Breast epithelium (tissue), 4 donors: ENCODE measurements around the gene SACS. TPM values are rescaled to one million over a fixed set of nuclear protein-coding genes. Genes with fewer than 3 reads are reported as not detected.
"Not testable (repeated sequence)": the region's sequence is repeated elsewhere in the genome, so short reads cannot be mapped to it uniquely, and the experiment has no call there.

ENCODE experiments used
- DNase-seq, 2 donors: peaks; one replicate each; pipeline ENCODE4 v3.0.0-alpha.2; 2019; ENCODE audit warnings: low spot score in 2 of 2
- H3K27ac ChIP-seq, 2 donors: fragments of 200-600 bp; sonication (generic) in 1 of 2; one replicate each; pipeline ENCODE4 v1.5.1; 2016 to 2019; ENCODE audit warnings: mild to moderate bottlenecking in 1 of 2
- H3K27me3 ChIP-seq, 2 donors: fragments of 200-600 bp; sonication (generic) in 1 of 2; one replicate each; pipeline versions ENCODE4 v1.5.1 to v1.6.0; 2017 to 2019; ENCODE audit warnings: control low read depth in 1 of 2, mild to moderate bottlenecking in 1 of 2
- H3K36me3 ChIP-seq: fragments of 200-600 bp; one replicate; pipeline ENCODE4 v1.5.1; 2019
- H3K4me1 ChIP-seq, 2 donors: fragments of 200-600 bp; sonication (generic); one replicate each; pipeline ENCODE4 v1.5.1; 2016 to 2019; ENCODE audit warnings: control low read depth in 1 of 2
- H3K4me3 ChIP-seq, 3 donors: fragments of 200-600 bp; sonication (generic); 1 replicate in 2 of 3; 2 replicates in 1 of 3; pipeline ENCODE4 v1.5.1; 2016 to 2019; ENCODE audit warnings: mild to moderate bottlenecking in 3 of 3, moderate library complexity in 2 of 3
- H3K9me3 ChIP-seq, 2 donors: fragments of 200-600 bp; sonication (generic) in 1 of 2; one replicate each; pipeline ENCODE4 v1.5.1; 2016 to 2019; ENCODE audit warnings: control low read depth in 1 of 2
- POLR2A ChIP-seq: fragments of 450-650 bp; IDR thresholded peaks from one replicate; pipeline ENCODE4 v1.6.1; 2016; ENCODE audit warnings: antibody characterized with exemption, mild to moderate bottlenecking, moderate library complexity
- POLR2AphosphoS5 ChIP-seq, 3 donors: sonication (generic); formaldehyde crosslinking; IDR thresholded peaks; one replicate each; pipeline ENCODE4 v1.6.1; 2017; ENCODE audit warnings: antibody characterized with exemption in 3 of 3
- intact Hi-C: fragments of 100-400 bp; cut with DNase I; formaldehyde crosslinking; loops from one replicate; pipeline ENCODE4 v1.15.1; 2023; ENCODE audit warnings: low total_unique reads
- total RNA-seq, 3 donors: library from RNA; depleted of rRNA; stranded (reverse); fragments of >200 nt; gene quantifications; one replicate each; pipeline ENCODE4 v1.1.0, GENCODE V29; 2016
- TF ChIP-seq, protein P1 (sequence below), 3 donors: fragments of 450-650 bp; IDR thresholded peaks; one replicate each; pipeline ENCODE4 v1.5.1; 2016 to 2017; ENCODE audit warnings: antibody characterized with exemption in 3 of 3, mild to moderate bottlenecking in 3 of 3, moderate library complexity in 3 of 3

Gene SACS
- total RNA-seq, 3 donors from 2014 or later, result 26.2 to 36.3 (median 32.4) TPM

DNA sequence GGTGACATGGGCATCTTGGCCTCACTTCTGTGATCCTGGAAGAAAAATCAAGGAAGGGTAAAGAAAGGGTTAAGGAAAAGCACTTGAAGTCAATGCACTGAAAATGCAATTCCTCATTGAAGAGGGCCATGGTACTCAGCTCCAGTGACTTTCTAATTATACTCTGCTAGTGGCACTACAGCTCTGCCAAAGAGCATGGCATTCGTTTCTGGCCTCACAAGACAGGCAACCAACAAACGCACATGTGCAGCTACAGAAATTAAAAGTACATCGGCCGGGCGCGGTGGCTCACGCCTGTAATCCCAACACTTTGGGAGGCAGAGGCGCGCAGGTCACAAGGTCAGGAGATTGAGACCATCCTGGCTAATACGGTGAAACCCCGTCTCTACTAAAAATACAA is 21.8 kb downstream of the SACS start:
- intact Hi-C loops, result no loop called here
- H3K27me3 ChIP-seq, result no peaks in the 10 kb centered on the region
- no peak for TF ChIP-seq POLR2AphosphoS5 (IDR thresholded peaks at IDR 0.05)
- TF ChIP-seq, protein P1, sequence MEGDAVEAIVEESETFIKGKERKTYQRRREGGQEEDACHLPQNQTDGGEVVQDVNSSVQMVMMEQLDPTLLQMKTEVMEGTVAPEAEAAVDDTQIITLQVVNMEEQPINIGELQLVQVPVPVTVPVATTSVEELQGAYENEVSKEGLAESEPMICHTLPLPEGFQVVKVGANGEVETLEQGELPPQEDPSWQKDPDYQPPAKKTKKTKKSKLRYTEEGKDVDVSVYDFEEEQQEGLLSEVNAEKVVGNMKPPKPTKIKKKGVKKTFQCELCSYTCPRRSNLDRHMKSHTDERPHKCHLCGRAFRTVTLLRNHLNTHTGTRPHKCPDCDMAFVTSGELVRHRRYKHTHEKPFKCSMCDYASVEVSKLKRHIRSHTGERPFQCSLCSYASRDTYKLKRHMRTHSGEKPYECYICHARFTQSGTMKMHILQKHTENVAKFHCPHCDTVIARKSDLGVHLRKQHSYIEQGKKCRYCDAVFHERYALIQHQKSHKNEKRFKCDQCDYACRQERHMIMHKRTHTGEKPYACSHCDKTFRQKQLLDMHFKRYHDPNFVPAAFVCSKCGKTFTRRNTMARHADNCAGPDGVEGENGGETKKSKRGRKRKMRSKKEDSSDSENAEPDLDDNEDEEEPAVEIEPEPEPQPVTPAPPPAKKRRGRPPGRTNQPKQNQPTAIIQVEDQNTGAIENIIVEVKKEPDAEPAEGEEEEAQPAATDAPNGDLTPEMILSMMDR (IDR thresholded peaks at IDR 0.05), result no peak
- H3K9me3 ChIP-seq, result no peaks in the 10 kb centered on the region
- no peaks in the 10 kb centered on the region for H3K36me3 ChIP-seq
- H3K27ac ChIP-seq, result no peak overlapping the region
- DNase-seq, result no peak
- H3K4me3 ChIP-seq, result no peak overlapping the region
- no peaks in the 10 kb centered on the region for H3K4me1 ChIP-seq

DNA sequence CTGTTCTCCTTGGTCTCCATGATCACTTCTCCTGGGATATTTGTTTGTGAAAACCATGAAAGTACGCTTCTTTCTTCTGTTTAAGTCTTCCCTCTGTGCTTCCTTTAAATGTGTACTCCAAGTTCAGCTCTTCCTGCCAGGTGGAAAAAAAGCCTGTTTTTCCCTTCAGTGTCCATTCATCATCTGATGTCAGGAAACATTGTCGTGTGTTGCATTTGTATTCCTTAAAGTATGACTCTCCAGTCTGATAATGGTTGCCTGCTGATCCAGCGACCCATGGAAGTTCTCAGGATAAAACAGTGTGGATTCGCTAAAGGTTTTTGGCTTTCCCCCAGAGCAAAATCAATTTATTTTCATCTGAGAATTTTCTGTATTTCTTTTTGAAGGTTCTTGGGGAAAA is 22.3 kb downstream of the SACS start:
- no peaks in the 10 kb centered on the region for H3K4me1 ChIP-seq
- DNase-seq, result no peak
- TF ChIP-seq POLR2AphosphoS5 (IDR thresholded peaks at IDR 0.05) (no peak), POLR2A (no peak)
- TF ChIP-seq, protein P1 (IDR thresholded peaks at IDR 0.05), result no peak
- no peak overlapping the region for H3K27ac ChIP-seq
- H3K36me3 ChIP-seq, result no peaks in the 10 kb centered on the region
- intact Hi-C loops, result no loop called here
- H3K9me3 ChIP-seq, result no peaks in the 10 kb centered on the region
- no peak overlapping the region for H3K4me3 ChIP-seq
- H3K27me3 ChIP-seq, result no peaks in the 10 kb centered on the region

DNA sequence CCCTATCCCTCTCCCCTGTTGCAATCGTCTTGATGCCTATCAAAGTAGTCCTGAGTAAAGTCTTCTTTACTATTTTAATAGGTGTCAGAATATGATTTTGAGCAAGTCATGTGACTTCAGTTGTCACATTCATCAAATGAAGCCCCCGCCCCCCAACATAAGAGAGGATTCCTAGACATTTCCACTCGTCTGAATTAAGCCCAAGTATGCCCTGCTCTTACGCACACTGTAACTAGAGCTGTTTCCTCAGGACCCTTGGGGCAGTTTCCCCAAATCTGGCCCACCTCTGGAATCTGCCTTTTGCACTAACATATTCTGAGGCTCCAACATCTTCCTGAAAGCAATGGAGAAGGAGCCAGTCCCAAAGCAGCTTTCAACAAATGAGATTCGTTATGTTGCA is 25.5 kb downstream of the SACS start:
- Histone ChIP-seq H3K27ac (no peak overlapping the region), H3K36me3 (no peaks in the 10 kb centered on the region), H3K9me3 (no peaks in the 10 kb centered on the region), H3K4me1 (no peaks in the 10 kb centered on the region), H3K4me3 (no peak overlapping the region), H3K27me3 (no peaks in the 10 kb centered on the region)
- intact Hi-C loops, result no loop called here
- DNase-seq, result no peak
- TF ChIP-seq, protein P1 (IDR thresholded peaks at IDR 0.05), result no peak
- TF ChIP-seq POLR2AphosphoS5 (IDR thresholded peaks at IDR 0.05), result no peak
- TF ChIP-seq POLR2A, result no peak

DNA sequence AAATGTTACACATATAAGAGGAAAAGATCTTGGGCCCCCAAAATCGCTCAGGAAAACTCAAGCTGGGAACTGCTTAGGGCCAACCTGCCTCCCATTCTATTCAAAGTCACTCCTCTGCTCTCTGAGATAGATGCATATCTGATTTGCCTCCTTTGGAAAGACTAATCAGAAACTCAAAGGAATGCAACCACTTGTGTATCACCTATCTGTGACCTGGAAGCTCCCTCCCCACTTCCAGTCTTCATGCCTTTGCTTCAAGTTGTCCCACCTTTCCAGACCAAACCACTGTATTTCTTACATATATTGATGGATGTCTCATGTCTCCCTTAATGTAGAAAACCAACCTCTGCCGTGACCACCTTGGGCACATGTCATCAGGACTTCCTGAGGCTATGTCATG is 32.3 kb downstream of the SACS start:
- H3K4me1 ChIP-seq, result not testable (repeated sequence)

DNA sequence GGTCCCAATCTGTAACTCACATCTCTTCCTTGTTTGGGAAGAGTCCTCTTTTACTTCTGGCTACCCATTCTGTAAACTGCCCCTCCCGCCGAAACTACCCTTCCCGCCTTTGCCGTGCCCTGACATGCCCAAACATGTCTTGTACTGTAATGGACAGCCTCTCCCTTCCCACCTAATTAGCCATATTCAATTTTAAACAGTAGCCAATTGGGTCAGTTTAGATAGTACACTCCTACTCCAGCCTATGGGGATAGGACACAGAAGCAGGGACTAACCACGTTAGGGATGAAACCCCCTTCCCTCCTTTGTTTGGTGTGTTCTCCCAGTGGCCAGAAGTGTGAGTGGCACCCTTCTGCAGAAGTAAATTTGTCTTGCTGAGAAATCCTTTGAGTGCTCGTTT is 34.2 kb downstream of the SACS start:
- intact Hi-C loops, result no loop called here
- no peaks in the 10 kb centered on the region for H3K4me1 ChIP-seq
- H3K27me3 ChIP-seq, result no peaks in the 10 kb centered on the region
- peak overlapping the region; percentile 22 to 54 for H3K27ac ChIP-seq
- H3K4me3 ChIP-seq, result no peak overlapping the region
- no peaks in the 10 kb centered on the region for H3K9me3 ChIP-seq
- no peaks in the 10 kb centered on the region for H3K36me3 ChIP-seq
- DNase-seq, result no peak
- TF ChIP-seq, protein P1 (IDR thresholded peaks at IDR 0.05), result no peak
- TF ChIP-seq POLR2AphosphoS5 (IDR thresholded peaks at IDR 0.05) (no peak), POLR2A (no peak)

More for the DNA sequence above, 32.3 kb downstream of the SACS start:
- H3K27ac ChIP-seq, H3K9me3 ChIP-seq, intact Hi-C loops, H3K27me3 ChIP-seq, H3K4me3 ChIP-seq, DNase-seq, H3K36me3 ChIP-seq: not testable (repeated sequence)

DNA sequence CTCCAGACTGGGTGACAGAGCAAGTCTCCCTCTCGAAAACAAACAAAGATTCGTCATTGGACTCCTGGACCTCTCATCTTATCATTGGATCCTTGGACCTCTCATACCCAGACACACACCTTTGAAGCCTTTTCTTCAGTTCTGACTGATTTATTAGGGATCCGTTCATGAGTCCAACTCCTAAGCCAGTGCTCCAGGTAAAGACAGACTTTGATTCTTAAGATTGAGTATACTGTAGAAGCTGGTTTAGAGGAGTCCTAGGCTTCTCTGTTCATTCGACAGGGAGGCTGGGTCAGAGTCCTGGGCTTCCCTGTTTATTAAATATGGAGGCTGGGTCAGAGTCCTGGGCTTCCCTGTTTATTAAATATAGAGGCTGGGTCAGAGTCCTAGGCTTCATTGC is 38.7 kb downstream of the SACS start:
- Histone ChIP-seq H3K27ac (no peak overlapping the region), H3K27me3 (no peaks in the 10 kb centered on the region), H3K36me3 (no peaks in the 10 kb centered on the region), H3K4me3 (no peak overlapping the region), H3K9me3 (no peaks in the 10 kb centered on the region), H3K4me1 (no peaks in the 10 kb centered on the region)
- no peak for TF ChIP-seq POLR2A
- TF ChIP-seq POLR2AphosphoS5 (IDR thresholded peaks at IDR 0.05), result no peak
- TF ChIP-seq, protein P1 (IDR thresholded peaks at IDR 0.05), result no peak
- intact Hi-C loops, result no loop called here
- DNase-seq, result no peak
